Stimulated activated CD8-positive, alpha-beta memory T cell treated with anti-CD3 and anti-CD28 coated beads, Interleukin-2, amount 100 ng/mL, for 1 hour (primary cell): ENCODE results near the gene KRT85.
"Not testable (repeated sequence)": the region's sequence is repeated elsewhere in the genome, so short reads cannot be mapped to it uniquely, and the experiment has no call there.

Experiments used
- DNase-seq, 2 donors: peaks; one replicate each; pipeline ENCODE4 v3.0.0-alpha.2; 2020; ENCODE audit warnings: low read depth in 2 of 2

The KRT85 gene

GRCh38 chr12:52323416-52324152 is 43.7 kb downstream of the KRT85 start:
- no peak for DNase-seq

GRCh38 chr12:52323001-52323400 is 44.3 kb downstream of the KRT85 start:
- DNase-seq = no peak

GRCh38 chr12:52322069-52322468 is 45.2 kb downstream of the KRT85 start:
- no peak for DNase-seq

- DNase-seq = no peak
Measured at GRCh38 chr12:52321418-52321817, 45.9 kb downstream of the KRT85 start.

GRCh38 chr12:52320784-52321400 is 46.4 kb downstream of the KRT85 start, which contains the start of gene KRT83:
Gene KRT83 (minus strand): TSS chr12:52321398. CDS start chr12:52321335, 63 bp downstream.
- DNase-seq = no peak

GRCh38 chr12:52319097-52319496 is 48.2 kb downstream of the KRT85 start:
- DNase-seq = no peak

GRCh38 chr12:52318241-52318990 is 48.9 kb downstream of the KRT85 start:
- no peak for DNase-seq

- DNase-seq = no peak
Measured at GRCh38 chr12:52317468-52318052, 49.7 kb downstream of the KRT85 start.

GRCh38 chr12:52316701-52317100 is 50.6 kb downstream of the KRT85 start:
- DNase-seq = no peak

GRCh38 chr12:52316290-52316689 is 51.0 kb downstream of the KRT85 start:
- no peak for DNase-seq

- not testable (repeated sequence) for DNase-seq
Measured at GRCh38 chr12:52315721-52316120, 51.6 kb downstream of the KRT85 start.

- DNase-seq = no peak
Measured at GRCh38 chr12:52314511-52314910, 52.8 kb downstream of the KRT85 start.

GRCh38 chr12:52313926-52314325 is 53.4 kb downstream of the KRT85 start:
- DNase-seq = no peak

GRCh38 chr12:52313461-52313860 is 53.8 kb downstream of the KRT85 start:
- no peak for DNase-seq

GRCh38 chr12:52312086-52312485 is 55.2 kb downstream of the KRT85 start:
- no peak for DNase-seq

GRCh38 chr12:52311285-52311648 is 56.0 kb downstream of the KRT85 start:
- no peak for DNase-seq

GRCh38 chr12:52310622-52311284 is 56.5 kb downstream of the KRT85 start:
- DNase-seq = no peak
